Peyer's patch (tissue), 4 donors: ENCODE results near the gene RNF166. TPM values are rescaled to one million over a fixed set of nuclear protein-coding genes. Genes with fewer than 3 reads are reported as not detected.

Experiments used
- DNase-seq, 3 donors: peaks; one replicate each; pipeline ENCODE4 v3.0.0-alpha.2; 2017 to 2019
- H3K27ac ChIP-seq, 4 donors: fragments of 200-600 bp; sonication (generic); one replicate each; pipeline ENCODE4 v1.5.1; 2016 to 2019
- H3K27me3 ChIP-seq, 2 donors: fragments of 200-600 bp; sonication (generic); one replicate each; pipeline ENCODE4 v1.5.1; 2019
- H3K36me3 ChIP-seq, 3 donors: fragments of 200-600 bp; sonication (generic); one replicate each; pipeline ENCODE4 v1.5.1; 2016 to 2019
- H3K4me1 ChIP-seq, 4 donors: fragments of 200-600 bp; sonication (generic); one replicate each; pipeline ENCODE4 v1.5.1; 2016 to 2019
- H3K4me3 ChIP-seq, 4 donors: fragments of 200-600 bp; sonication (generic); 1 replicate in 3 of 4; 2 replicates in 1 of 4; pipeline ENCODE4 v1.5.1; 2016 to 2019; ENCODE audit warnings: mild to moderate bottlenecking in 1 of 4
- H3K9me3 ChIP-seq, 4 donors: fragments of 200-600 bp; sonication (generic); one replicate each; pipeline ENCODE4 v1.5.1; 2016 to 2019; ENCODE audit warnings: mild to moderate bottlenecking in 1 of 4
- CTCF ChIP-seq, 6 experiments: fragments of 450-650 bp in 4 of 6; fragments of 200-600 bp in 2 of 6; sonication (generic) in 1 of 6; IDR thresholded peaks; one replicate each; pipeline ENCODE4 v1.5.1; 2017 to 2019; ENCODE audit warnings: antibody characterized with exemption in 6 of 6, mild to moderate bottlenecking in 3 of 6, moderate library complexity in 1 of 6
- POLR2A ChIP-seq, 2 donors: fragments of 450-650 bp; IDR thresholded peaks; one replicate each; pipeline ENCODE4 v1.5.1; 2017; ENCODE audit warnings: antibody characterized with exemption in 2 of 2, mild to moderate bottlenecking in 2 of 2, moderate library complexity in 2 of 2
- total RNA-seq, 4 donors: library from RNA; depleted of rRNA; stranded (reverse); fragments of >200 nt; gene quantifications; one replicate each; pipeline ENCODE4 v1.1.0, GENCODE V29; 2016

RNF166 gene
- total RNA-seq, 4 donors from 2014 or later = 14.5 to 64.4 (median 23.1) TPM

GRCh38 chr16:88651276-88651988, 54.8 kb downstream of the RNF166 start:
- peak in 2 of 3 donors; percentile 95 to 96 for DNase-seq
- H3K9me3 ChIP-seq = no peaks in the 10 kb centered on the region
- H3K4me3 ChIP-seq = peak overlapping the region; percentile 77 to 92 (median 88)
- peaks cover 0 to 39% (median 22%) of the 10 kb centered on the region in 4 donors for H3K4me1 ChIP-seq
- H3K27ac ChIP-seq = peak overlapping the region; percentile 86 to 96 (median 92)
- TF ChIP-seq POLR2A (IDR thresholded peaks at IDR 0.05) = no peak
- TF ChIP-seq CTCF (IDR thresholded peaks at IDR 0.05) = no peak
- H3K27me3 ChIP-seq = no peaks in the 10 kb centered on the region
- H3K36me3 ChIP-seq = peaks cover 0 to 27% (median 0%) of the 10 kb centered on the region in 3 donors

GRCh38 chr16:88650749-88651275, 55.4 kb downstream of the RNF166 start, which contains the start of gene CYBA:
CYBA (minus strand) TSS chr16:88651053; CDS start chr16:88651013, 40 bp downstream.
- Histone ChIP-seq H3K4me1 (peaks cover 0 to 40% (median 22%) of the 10 kb centered on the region in 4 donors), H3K27ac (peak within 1 kb of the TSS; percentile 86 to 96 (median 92)), H3K4me3 (peak within 1 kb of the TSS; percentile 77 to 92 (median 88)), H3K9me3 (no peaks in the 10 kb centered on the region), H3K36me3 (peaks cover 0 to 26% (median 0%) of the 10 kb centered on the region in 3 donors), H3K27me3 (no peaks in the 10 kb centered on the region)
- peak; percentile 87 to 94 (median 89) for DNase-seq
- TF ChIP-seq CTCF (IDR thresholded peaks at IDR 0.05) = no peak
- peak; percentile 16 to 44 for TF ChIP-seq POLR2A (IDR thresholded peaks at IDR 0.05)

- peaks cover 0 to 40% (median 22%) of the 10 kb centered on the region in 4 donors for H3K4me1 ChIP-seq
- peaks cover 0 to 27% (median 0%) of the 10 kb centered on the region in 3 donors for H3K36me3 ChIP-seq
- H3K27ac ChIP-seq = peak overlapping the region; percentile 86 to 96 (median 92)
- H3K4me3 ChIP-seq = peak overlapping the region; percentile 77 to 92 (median 88)
- peak; percentile 66 to 84 (median 75) for DNase-seq
- no peak for TF ChIP-seq CTCF (IDR thresholded peaks at IDR 0.05)
- TF ChIP-seq POLR2A (IDR thresholded peaks at IDR 0.05) = no peak
- H3K9me3 ChIP-seq = no peaks in the 10 kb centered on the region
- no peaks in the 10 kb centered on the region for H3K27me3 ChIP-seq
Observed at GRCh38 chr16:88649924-88650748, 56.1 kb downstream of the RNF166 start.

- H3K9me3 ChIP-seq = no peaks in the 10 kb centered on the region
- peak in 1 of 3 donors; percentile 49 for DNase-seq
- peaks cover 0 to 40% (median 22%) of the 10 kb centered on the region in 4 donors for H3K4me1 ChIP-seq
- H3K27ac ChIP-seq = peak overlapping the region in 3 of 4 donors; percentile 91 to 96 (median 94)
- H3K36me3 ChIP-seq = peaks cover 0 to 19% (median 0%) of the 10 kb centered on the region in 3 donors
- H3K4me3 ChIP-seq = peak overlapping the region; percentile 77 to 92 (median 88)
- TF ChIP-seq POLR2A (IDR thresholded peaks at IDR 0.05) = no peak
- TF ChIP-seq CTCF (IDR thresholded peaks at IDR 0.05) = no peak
- no peaks in the 10 kb centered on the region for H3K27me3 ChIP-seq
Observed at GRCh38 chr16:88649195-88649923, 56.8 kb downstream of the RNF166 start.
